DOHH2 (cell line): ENCODE data around the gene HLF.

Experiments
- H3F3A ChIP-seq: fragments of 200-600 bp; sonication (generic), shearing (Covaris generic); 2 replicates; pipeline ENCODE4 v1.6.0; 2016; ENCODE audit warnings: antibody characterized with exemption, mild to moderate bottlenecking; ENCODE audit not compliant: control insufficient read depth, insufficient read depth
- H3K27ac ChIP-seq: fragments of 200-600 bp; sonication (generic); 2 replicates; pipeline ENCODE4 v1.5.1; 2014; ENCODE audit warnings: low read depth, mild to moderate bottlenecking, low read length, moderate library complexity
- H3K27me3 ChIP-seq: fragments of 200-600 bp; sonication (generic); 2 replicates; pipeline ENCODE4 v1.6.1; 2014; ENCODE audit warnings: mild to moderate bottlenecking, low read length, mixed read lengths; ENCODE audit not compliant: control insufficient read depth
- H3K36me3 ChIP-seq: fragments of 200-600 bp; sonication (generic); 2 replicates; pipeline ENCODE4 v1.6.1; 2014; ENCODE audit warnings: mild to moderate bottlenecking, low read length, moderate library complexity, mixed read lengths; ENCODE audit not compliant: control insufficient read depth
- H3K4me1 ChIP-seq: fragments of 200-600 bp; sonication (generic); 2 replicates; pipeline ENCODE4 v1.6.1; 2014; ENCODE audit warnings: mild to moderate bottlenecking, low read length, mixed read lengths; ENCODE audit not compliant: control insufficient read depth
- H3K4me2 ChIP-seq: fragments of 200-600 bp; sonication (generic); 2 replicates; pipeline ENCODE4 v1.6.0; 2014; ENCODE audit warnings: mild to moderate bottlenecking, low read length, moderate library complexity
- H3K4me3 ChIP-seq: fragments of 200-600 bp; sonication (generic); 2 replicates; pipeline ENCODE4 v1.5.1; 2014; ENCODE audit warnings: mild to moderate bottlenecking, low read length, mixed read lengths
- H3K79me2 ChIP-seq: fragments of 200-600 bp; sonication (generic); 2 replicates; pipeline ENCODE4 v1.6.1; 2014; ENCODE audit warnings: mild to moderate bottlenecking, low read length, mixed read lengths; ENCODE audit not compliant: control insufficient read depth
- H3K9me2 ChIP-seq: fragments of 200-600 bp; sonication (generic); replicated peaks from 2 replicates; pipeline ENCODE4 v1.6.1; 2014; ENCODE audit warnings: mild to moderate bottlenecking, low read length, mixed read lengths; ENCODE audit not compliant: control insufficient read depth
- H3K9me3 ChIP-seq: fragments of 200-600 bp; sonication (generic); 2 replicates; pipeline ENCODE4 v1.6.1; 2014; ENCODE audit warnings: antibody characterized with exemption, low read length, mixed read lengths; ENCODE audit not compliant: control insufficient read depth, insufficient read depth
- H4K20me1 ChIP-seq: fragments of 200-600 bp; sonication (generic); 2 replicates; pipeline ENCODE4 v1.6.0; 2014; ENCODE audit warnings: low read depth, mild to moderate bottlenecking, antibody characterized with exemption, low read length, moderate library complexity; ENCODE audit not compliant: control insufficient read depth, insufficient read depth
- EZH2phosphoT487 ChIP-seq: fragments of 200-600 bp; sonication (generic); IDR thresholded peaks from 2 replicates; pipeline ENCODE4 v1.6.1; 2017; ENCODE audit warnings: borderline replicate concordance, mild to moderate bottlenecking, antibody characterized with exemption, low read length, moderate library complexity, mixed read lengths
- TF ChIP-seq, protein P1 (sequence below): fragments of 200-600 bp; sonication (generic); IDR thresholded peaks from one replicate; pipeline ENCODE4 v1.5.1; 2014; ENCODE audit warnings: antibody characterized with exemption, mild to moderate bottlenecking, low read depth, low read length; ENCODE audit not compliant: poor library complexity, severe bottlenecking

Gene HLF

DNA sequence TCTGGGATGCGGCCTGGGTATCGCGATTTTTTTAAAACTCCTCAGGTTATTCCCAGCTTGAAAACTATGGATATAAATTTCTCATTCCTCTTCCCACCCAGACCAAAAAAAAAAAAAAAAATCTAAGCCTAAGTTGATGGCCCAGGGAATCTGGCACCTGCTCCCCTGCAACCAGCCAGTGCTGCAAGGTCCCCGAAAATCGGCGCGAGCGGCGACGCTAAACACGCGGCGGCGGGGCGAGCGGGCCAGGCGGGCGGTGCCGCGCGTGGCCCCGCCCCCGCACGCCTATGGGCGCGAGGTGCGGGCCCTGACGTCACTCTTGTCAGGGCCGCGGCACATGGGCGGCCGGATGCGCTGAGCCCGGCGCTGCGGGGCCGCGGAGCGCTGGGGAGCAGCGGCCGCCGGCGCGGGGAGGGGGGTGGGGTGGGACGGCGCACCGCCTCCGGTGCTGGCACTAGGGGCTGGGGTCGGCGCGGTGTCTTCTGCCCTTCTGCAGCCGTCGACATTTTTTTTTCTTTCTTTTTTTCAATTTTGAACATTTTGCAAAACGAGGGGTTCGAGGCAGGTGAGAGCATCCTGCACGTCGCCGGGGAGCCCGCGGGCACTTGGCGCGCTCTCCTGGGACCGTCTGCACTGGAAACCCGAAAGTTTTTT is at the start of gene HLF:
Gene HLF, plus strand, starts transcription at position 316 of the 654 bp plus-strand sequence. CDS start 525 bp downstream, outside the sequence.
- H3K4me3 ChIP-seq, result no peak within 1 kb of the TSS
- TF ChIP-seq, protein P1, sequence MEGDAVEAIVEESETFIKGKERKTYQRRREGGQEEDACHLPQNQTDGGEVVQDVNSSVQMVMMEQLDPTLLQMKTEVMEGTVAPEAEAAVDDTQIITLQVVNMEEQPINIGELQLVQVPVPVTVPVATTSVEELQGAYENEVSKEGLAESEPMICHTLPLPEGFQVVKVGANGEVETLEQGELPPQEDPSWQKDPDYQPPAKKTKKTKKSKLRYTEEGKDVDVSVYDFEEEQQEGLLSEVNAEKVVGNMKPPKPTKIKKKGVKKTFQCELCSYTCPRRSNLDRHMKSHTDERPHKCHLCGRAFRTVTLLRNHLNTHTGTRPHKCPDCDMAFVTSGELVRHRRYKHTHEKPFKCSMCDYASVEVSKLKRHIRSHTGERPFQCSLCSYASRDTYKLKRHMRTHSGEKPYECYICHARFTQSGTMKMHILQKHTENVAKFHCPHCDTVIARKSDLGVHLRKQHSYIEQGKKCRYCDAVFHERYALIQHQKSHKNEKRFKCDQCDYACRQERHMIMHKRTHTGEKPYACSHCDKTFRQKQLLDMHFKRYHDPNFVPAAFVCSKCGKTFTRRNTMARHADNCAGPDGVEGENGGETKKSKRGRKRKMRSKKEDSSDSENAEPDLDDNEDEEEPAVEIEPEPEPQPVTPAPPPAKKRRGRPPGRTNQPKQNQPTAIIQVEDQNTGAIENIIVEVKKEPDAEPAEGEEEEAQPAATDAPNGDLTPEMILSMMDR, result no peak
- TF ChIP-seq EZH2phosphoT487, result no peak
- H3K9me2 ChIP-seq, result no peaks in the 10 kb centered on the region
- H3K4me2 ChIP-seq, result no peak within 1 kb of the TSS
- H3K4me1 ChIP-seq, result no peaks in the 10 kb centered on the region
- H3F3A ChIP-seq, result no peaks in the 10 kb centered on the region
- no peaks in the 10 kb centered on the region for H3K36me3 ChIP-seq
- H3K27me3 ChIP-seq, result peaks cover 7% of the 10 kb centered on the region; the same call in 1 of the 2 replicates
- H3K79me2 ChIP-seq, result no peaks in the 10 kb centered on the region
- H3K27ac ChIP-seq, result no peak within 1 kb of the TSS
- no peaks in the 10 kb centered on the region for H3K9me3 ChIP-seq
- H4K20me1 ChIP-seq, result no peaks in the 10 kb centered on the region

DNA sequence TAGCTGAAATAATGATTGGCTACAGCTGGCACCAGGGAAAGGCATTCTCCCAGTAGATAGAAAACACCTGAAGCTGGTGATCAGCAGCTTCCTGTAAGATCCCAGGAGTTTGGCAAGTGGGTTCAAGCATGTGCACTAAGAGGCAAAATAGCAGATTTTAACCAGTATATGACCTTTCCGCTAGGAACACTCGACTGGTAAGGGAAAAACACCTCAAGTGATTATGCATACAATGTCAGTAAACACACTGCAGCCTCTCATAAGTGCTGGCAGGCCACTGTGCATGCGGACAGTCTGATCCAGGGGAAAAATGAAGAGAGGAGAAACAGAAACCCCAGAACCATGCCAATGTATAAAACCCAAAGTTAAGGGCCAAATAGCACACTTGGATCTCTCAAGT is 49.0 kb upstream of the HLF start:
- Histone ChIP-seq H4K20me1 (no peaks in the 10 kb centered on the region), H3K27me3 (no peaks in the 10 kb centered on the region), H3K4me1 (no peaks in the 10 kb centered on the region), H3K36me3 (no peaks in the 10 kb centered on the region), H3K4me3 (no peak overlapping the region), H3K79me2 (no peaks in the 10 kb centered on the region), H3K4me2 (no peak overlapping the region), H3K9me3 (no peaks in the 10 kb centered on the region), H3K27ac (no peak overlapping the region), H3F3A (no peaks in the 10 kb centered on the region), H3K9me2 (no peaks in the 10 kb centered on the region)
- TF ChIP-seq EZH2phosphoT487, result no peak
- TF ChIP-seq, protein P1, result no peak

DNA sequence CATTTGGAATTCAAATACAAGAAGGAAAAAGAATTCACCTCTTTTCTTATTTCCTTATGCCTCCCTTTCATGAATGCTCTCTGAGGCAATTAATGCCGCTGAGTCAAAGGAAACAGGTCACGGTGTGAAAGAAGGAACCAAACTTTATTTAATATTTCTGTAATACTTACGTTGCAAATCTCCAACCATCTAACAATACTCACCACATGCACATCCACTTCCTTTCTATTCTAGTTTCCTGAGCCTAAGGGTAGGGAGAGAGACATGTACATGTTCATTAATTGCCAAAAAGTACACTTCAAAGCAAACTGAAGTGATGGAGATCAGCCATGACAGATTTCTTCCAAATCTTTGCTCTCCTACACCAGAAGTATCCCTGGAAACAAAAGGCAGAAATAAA is 47.9 kb upstream of the HLF start:
- Histone ChIP-seq H3K4me3 (no peak overlapping the region), H3K9me3 (no peaks in the 10 kb centered on the region), H3K27me3 (no peaks in the 10 kb centered on the region), H3K27ac (no peak overlapping the region), H3K79me2 (no peaks in the 10 kb centered on the region), H3K36me3 (no peaks in the 10 kb centered on the region), H3K9me2 (no peaks in the 10 kb centered on the region), H3F3A (no peaks in the 10 kb centered on the region), H3K4me2 (no peak overlapping the region), H4K20me1 (no peaks in the 10 kb centered on the region), H3K4me1 (no peaks in the 10 kb centered on the region)
- TF ChIP-seq, protein P1, result no peak
- TF ChIP-seq EZH2phosphoT487, result no peak

GRCh38 chr17:55219459-55219858 is 45.3 kb upstream of the HLF start:
- H3F3A ChIP-seq, result no peaks in the 10 kb centered on the region
- H3K9me2 ChIP-seq, result no peaks in the 10 kb centered on the region
- no peak overlapping the region for H3K4me3 ChIP-seq
- H4K20me1 ChIP-seq, result no peaks in the 10 kb centered on the region
- no peaks in the 10 kb centered on the region for H3K79me2 ChIP-seq
- H3K36me3 ChIP-seq, result no peaks in the 10 kb centered on the region
- H3K9me3 ChIP-seq, result no peaks in the 10 kb centered on the region
- no peaks in the 10 kb centered on the region for H3K27me3 ChIP-seq
- no peak overlapping the region for H3K27ac ChIP-seq
- no peak for TF ChIP-seq EZH2phosphoT487
- TF ChIP-seq, protein P1, result no peak
- H3K4me1 ChIP-seq, result no peaks in the 10 kb centered on the region
- H3K4me2 ChIP-seq, result no peak overlapping the region
